Loucy (cell line): ENCODE data around the gene PGD.

Experiments used
- EZH2phosphoT487 ChIP-seq: fragments of 200-600 bp; IDR thresholded peaks from 2 replicates; pipeline ENCODE4 v1.6.1; 2018; ENCODE audit warnings: antibody characterized with exemption, mild to moderate bottlenecking, moderate library complexity, borderline replicate concordance
- TF ChIP-seq, protein P1 (sequence below): fragments of 200-600 bp; sonication (generic); conservative IDR thresholded peaks from 2 replicates; pipeline ENCODE4 v1.5.1; 2014; ENCODE audit warnings: mild to moderate bottlenecking, antibody characterized with exemption, low read length

DNA sequence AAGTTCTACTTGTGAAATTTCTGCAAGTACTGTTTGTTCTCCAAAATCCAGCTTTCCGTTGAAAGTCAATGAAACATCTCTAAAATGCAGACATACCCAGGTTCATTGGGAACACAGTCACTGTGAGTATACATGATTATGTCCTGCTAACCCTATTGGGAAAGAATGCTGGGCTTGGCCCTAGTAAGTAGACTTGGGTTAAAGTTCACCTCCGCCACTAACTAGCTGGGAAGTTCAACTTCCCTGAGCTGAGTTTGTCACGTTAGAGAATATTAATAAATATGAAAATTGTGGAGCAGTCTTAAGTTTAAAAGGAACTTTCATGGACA, 10.5 kb upstream of the PGD start:
- TF ChIP-seq EZH2phosphoT487 = no peak
- TF ChIP-seq, protein P1, sequence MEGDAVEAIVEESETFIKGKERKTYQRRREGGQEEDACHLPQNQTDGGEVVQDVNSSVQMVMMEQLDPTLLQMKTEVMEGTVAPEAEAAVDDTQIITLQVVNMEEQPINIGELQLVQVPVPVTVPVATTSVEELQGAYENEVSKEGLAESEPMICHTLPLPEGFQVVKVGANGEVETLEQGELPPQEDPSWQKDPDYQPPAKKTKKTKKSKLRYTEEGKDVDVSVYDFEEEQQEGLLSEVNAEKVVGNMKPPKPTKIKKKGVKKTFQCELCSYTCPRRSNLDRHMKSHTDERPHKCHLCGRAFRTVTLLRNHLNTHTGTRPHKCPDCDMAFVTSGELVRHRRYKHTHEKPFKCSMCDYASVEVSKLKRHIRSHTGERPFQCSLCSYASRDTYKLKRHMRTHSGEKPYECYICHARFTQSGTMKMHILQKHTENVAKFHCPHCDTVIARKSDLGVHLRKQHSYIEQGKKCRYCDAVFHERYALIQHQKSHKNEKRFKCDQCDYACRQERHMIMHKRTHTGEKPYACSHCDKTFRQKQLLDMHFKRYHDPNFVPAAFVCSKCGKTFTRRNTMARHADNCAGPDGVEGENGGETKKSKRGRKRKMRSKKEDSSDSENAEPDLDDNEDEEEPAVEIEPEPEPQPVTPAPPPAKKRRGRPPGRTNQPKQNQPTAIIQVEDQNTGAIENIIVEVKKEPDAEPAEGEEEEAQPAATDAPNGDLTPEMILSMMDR = no peak
